ENCODE measurements around the gene SRRM1.
A peak's percentile ranks its signal among the peaks of the same experiment; 100 is the strongest.
"Not testable (repeated sequence)": the region's sequence is repeated elsewhere in the genome, so short reads cannot be mapped to it uniquely, and the experiment has no call there.

Gene SRRM1

GRCh38 chr1:24688621-24689195 is 45.6 kb downstream of the SRRM1 start:
- peak; percentile 66 for ATAC-seq (replicated peaks)
- no peak overlapping the region for H3K27ac Mint-ChIP-seq
- no peaks in the 10 kb centered on the region for H3K27me3 Mint-ChIP-seq
- H3K36me3 Mint-ChIP-seq (ENCODE audit: insufficient read depth): no peaks in the 10 kb centered on the region
- H3K4me1 Mint-ChIP-seq (ENCODE audit: low read depth in 2 of 2): no peaks in the 10 kb centered on the region
- peak; percentile 45 to 50 (median 48) for DNase-seq
- H3K9me3 Mint-ChIP-seq: no peaks in the 10 kb centered on the region
- H3K4me3 Mint-ChIP-seq: no peak overlapping the region

- ATAC-seq (replicated peaks) (no peak), DNase-seq (no peak)
- Mint-ChIP-seq H3K4me3 (no peak overlapping the region), H3K4me1 (ENCODE audit: low read depth in 2 of 2) (peaks cover 7 to 8% of the 10 kb centered on the region in 2 donors), H3K36me3 (ENCODE audit: insufficient read depth) (no peaks in the 10 kb centered on the region), H3K9me3 (no peaks in the 10 kb centered on the region), H3K27ac (no peak overlapping the region), H3K27me3 (no peaks in the 10 kb centered on the region)
Measured at GRCh38 chr1:24691051-24691450, 47.9 kb downstream of the SRRM1 start.

- H3K27ac Mint-ChIP-seq: peak overlapping the region in 1 of 2 donors; percentile 6
- no peak for DNase-seq
- no peak for ATAC-seq (replicated peaks)
- H3K4me3 Mint-ChIP-seq: no peak overlapping the region
- no peaks in the 10 kb centered on the region for H3K9me3 Mint-ChIP-seq
- H3K27me3 Mint-ChIP-seq: no peaks in the 10 kb centered on the region
- H3K4me1 Mint-ChIP-seq (ENCODE audit: low read depth in 2 of 2): peaks cover 7 to 8% of the 10 kb centered on the region in 2 donors
- no peaks in the 10 kb centered on the region for H3K36me3 Mint-ChIP-seq (ENCODE audit: insufficient read depth)
Measured at GRCh38 chr1:24692351-24692980, 49.4 kb downstream of the SRRM1 start.

- Mint-ChIP-seq H3K27ac (peak overlapping the region; percentile 65 to 91), H3K27me3 (peaks cover 0 to 1% of the 10 kb centered on the region in 2 donors), H3K4me1 (ENCODE audit: low read depth in 2 of 2) (peaks cover 7 to 8% of the 10 kb centered on the region in 2 donors), H3K4me3 (peak overlapping the region; percentile 42 to 74), H3K9me3 (no peaks in the 10 kb centered on the region), H3K36me3 (ENCODE audit: insufficient read depth) (no peaks in the 10 kb centered on the region)
- DNase-seq (no peak), ATAC-seq (replicated peaks) (no peak)
Measured at GRCh38 chr1:24693827-24694379, 50.8 kb downstream of the SRRM1 start.

- peak overlapping the region; percentile 42 to 74 for H3K4me3 Mint-ChIP-seq
- peak in 2 of 3 experiments; percentile 7 to 14 for DNase-seq
- peak overlapping the region; percentile 65 to 91 for H3K27ac Mint-ChIP-seq
- no peaks in the 10 kb centered on the region for H3K36me3 Mint-ChIP-seq (ENCODE audit: insufficient read depth)
- no peaks in the 10 kb centered on the region for H3K9me3 Mint-ChIP-seq
- peak; percentile 85 for ATAC-seq (replicated peaks)
- H3K4me1 Mint-ChIP-seq (ENCODE audit: low read depth in 2 of 2): peaks cover 7 to 8% of the 10 kb centered on the region in 2 donors
- peaks cover 0 to 6% of the 10 kb centered on the region in 2 donors for H3K27me3 Mint-ChIP-seq
Measured at GRCh38 chr1:24694380-24694843, 51.3 kb downstream of the SRRM1 start.

- Mint-ChIP-seq H3K4me1 (ENCODE audit: low read depth in 2 of 2) (peaks cover 7 to 8% of the 10 kb centered on the region in 2 donors), H3K27me3 (peaks cover 0 to 9% of the 10 kb centered on the region in 2 donors), H3K9me3 (no peaks in the 10 kb centered on the region), H3K4me3 (peak overlapping the region in 1 of 2 donors; percentile 8), H3K36me3 (ENCODE audit: insufficient read depth) (no peaks in the 10 kb centered on the region), H3K27ac (peak overlapping the region; percentile 65 to 91)
- DNase-seq (no peak), ATAC-seq (replicated peaks) (peak; percentile 59)
Measured at GRCh38 chr1:24695202-24695974, 52.3 kb downstream of the SRRM1 start.

- peaks cover 0 to 14% of the 10 kb centered on the region in 2 donors for H3K27me3 Mint-ChIP-seq
- H3K4me3 Mint-ChIP-seq: no peak overlapping the region
- no peaks in the 10 kb centered on the region for H3K9me3 Mint-ChIP-seq
- no peak for DNase-seq
- no peak for ATAC-seq (replicated peaks)
- H3K27ac Mint-ChIP-seq: peak overlapping the region in 1 of 2 donors; percentile 46
- no peaks in the 10 kb centered on the region for H3K36me3 Mint-ChIP-seq (ENCODE audit: insufficient read depth)
- peaks cover 7 to 8% of the 10 kb centered on the region in 2 donors for H3K4me1 Mint-ChIP-seq (ENCODE audit: low read depth in 2 of 2)
Measured at GRCh38 chr1:24696041-24696755, 53.1 kb downstream of the SRRM1 start.

GRCh38 chr1:24696756-24697330 is 53.7 kb downstream of the SRRM1 start:
- DNase-seq (no peak), ATAC-seq (replicated peaks) (no peak)
- no peaks in the 10 kb centered on the region for H3K9me3 Mint-ChIP-seq
- H3K27ac Mint-ChIP-seq: no peak overlapping the region
- H3K27me3 Mint-ChIP-seq: peaks cover 0 to 14% of the 10 kb centered on the region in 2 donors
- peaks cover 7 to 8% of the 10 kb centered on the region in 2 donors for H3K4me1 Mint-ChIP-seq (ENCODE audit: low read depth in 2 of 2)
- H3K36me3 Mint-ChIP-seq (ENCODE audit: insufficient read depth): no peaks in the 10 kb centered on the region
- peak overlapping the region in 1 of 2 donors; percentile 34 for H3K4me3 Mint-ChIP-seq

- peaks cover 0 to 14% of the 10 kb centered on the region in 2 donors for H3K27me3 Mint-ChIP-seq
- H3K4me1 Mint-ChIP-seq (ENCODE audit: low read depth in 2 of 2); ATAC-seq (replicated peaks); DNase-seq; H3K9me3 Mint-ChIP-seq; H3K27ac Mint-ChIP-seq; H3K36me3 Mint-ChIP-seq (ENCODE audit: insufficient read depth); H3K4me3 Mint-ChIP-seq: not testable (repeated sequence)
Measured at GRCh38 chr1:24697453-24698001, 54.4 kb downstream of the SRRM1 start.

- DNase-seq; H3K27ac Mint-ChIP-seq; H3K36me3 Mint-ChIP-seq (ENCODE audit: insufficient read depth); ATAC-seq (replicated peaks); H3K9me3 Mint-ChIP-seq; H3K4me1 Mint-ChIP-seq (ENCODE audit: low read depth in 2 of 2); H3K4me3 Mint-ChIP-seq: not testable (repeated sequence)
- H3K27me3 Mint-ChIP-seq: peaks cover 0 to 14% of the 10 kb centered on the region in 2 donors
Measured at GRCh38 chr1:24698326-24698725, 55.2 kb downstream of the SRRM1 start.

- peaks cover 0 to 14% of the 10 kb centered on the region in 2 donors for H3K27me3 Mint-ChIP-seq
- ATAC-seq (replicated peaks) (no peak), DNase-seq (no peak)
- H3K4me3 Mint-ChIP-seq: no peak overlapping the region
- no peak overlapping the region for H3K27ac Mint-ChIP-seq
- no peaks in the 10 kb centered on the region for H3K9me3 Mint-ChIP-seq
- peaks cover 7% of the 10 kb centered on the region for H3K36me3 Mint-ChIP-seq (ENCODE audit: insufficient read depth)
- H3K4me1 Mint-ChIP-seq (ENCODE audit: low read depth in 2 of 2): peaks cover under 1 to 1% of the 10 kb centered on the region in 2 donors
Measured at GRCh38 chr1:24699628-24700027, 56.5 kb downstream of the SRRM1 start.

GRCh38 chr1:24702511-24703293 is 59.6 kb downstream of the SRRM1 start:
- Mint-ChIP-seq H3K4me1 (ENCODE audit: low read depth in 2 of 2) (peaks cover 3% of the 10 kb centered on the region in 2 donors), H3K4me3 (no peak overlapping the region), H3K27me3 (peaks cover 0 to 14% of the 10 kb centered on the region in 2 donors), H3K9me3 (no peaks in the 10 kb centered on the region), H3K27ac (no peak overlapping the region), H3K36me3 (ENCODE audit: insufficient read depth) (peaks cover 12% of the 10 kb centered on the region)
- ATAC-seq (replicated peaks) (no peak), DNase-seq (no peak)

Data from effector memory CD8-positive, alpha-beta T cell (primary cell).